ENCODE measurements around the gene SULT2B1.

DNA sequence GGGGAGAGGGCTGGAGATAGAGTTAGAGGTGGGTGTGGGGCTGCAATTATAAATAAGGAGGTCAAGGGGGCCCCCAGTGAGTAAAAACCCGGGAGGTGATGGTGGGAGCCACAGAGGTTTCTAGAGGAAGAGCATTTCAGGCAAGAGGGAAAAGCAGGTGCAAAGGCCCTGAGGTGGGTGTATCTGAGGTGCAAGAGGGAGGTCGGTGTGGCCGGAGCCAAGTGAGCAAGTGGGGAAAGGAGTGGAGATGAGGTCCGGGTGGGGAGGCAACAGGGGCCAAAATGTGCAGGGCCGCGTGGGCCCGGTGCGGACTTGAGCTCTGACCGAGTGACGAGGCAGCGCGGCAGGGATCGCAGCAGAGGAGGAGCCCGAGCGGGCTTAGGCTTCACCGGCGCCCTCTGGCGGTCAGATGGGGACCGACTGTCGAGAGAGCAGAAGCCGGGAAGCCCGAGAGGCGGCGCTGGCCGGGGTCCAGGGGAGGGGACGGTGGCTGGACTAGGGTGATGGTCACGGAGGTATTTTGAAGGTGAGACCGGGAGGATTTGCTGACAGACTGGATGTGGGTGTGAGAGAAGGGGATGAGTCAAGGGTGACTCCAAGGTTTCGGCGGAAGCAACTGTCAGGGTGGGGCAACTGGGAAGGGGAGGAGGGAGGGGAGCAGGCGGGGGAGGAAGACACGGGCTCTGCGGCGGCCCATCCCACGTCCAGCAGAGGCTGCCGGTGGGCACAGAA lies 36.9 kb downstream of the SULT2B1 start:
- TF ChIP-seq TCF12 (IDR thresholded peaks at IDR 0.05; ENCODE audit: low read depth) (no peak), YY1 (IDR thresholded peaks at IDR 0.05; ENCODE audit: low read depth) (no peak), CREB1 (IDR thresholded peaks at IDR 0.05; ENCODE audit: low read depth) (no peak), TAF1 (IDR thresholded peaks at IDR 0.05; ENCODE audit: low read depth) (no peak), EP300 (IDR thresholded peaks at IDR 0.05; ENCODE audit: borderline replicate concordance) (no peak), FOXM1 (IDR thresholded peaks at IDR 0.05; ENCODE audit: borderline replicate concordance, low read depth) (no peak)
- TF ChIP-seq, protein P1, sequence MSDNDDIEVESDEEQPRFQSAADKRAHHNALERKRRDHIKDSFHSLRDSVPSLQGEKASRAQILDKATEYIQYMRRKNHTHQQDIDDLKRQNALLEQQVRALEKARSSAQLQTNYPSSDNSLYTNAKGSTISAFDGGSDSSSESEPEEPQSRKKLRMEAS (IDR thresholded peaks at IDR 0.05): peak; percentile 55; the same call in 1 of the 2 replicates
- TF ChIP-seq, protein P2, sequence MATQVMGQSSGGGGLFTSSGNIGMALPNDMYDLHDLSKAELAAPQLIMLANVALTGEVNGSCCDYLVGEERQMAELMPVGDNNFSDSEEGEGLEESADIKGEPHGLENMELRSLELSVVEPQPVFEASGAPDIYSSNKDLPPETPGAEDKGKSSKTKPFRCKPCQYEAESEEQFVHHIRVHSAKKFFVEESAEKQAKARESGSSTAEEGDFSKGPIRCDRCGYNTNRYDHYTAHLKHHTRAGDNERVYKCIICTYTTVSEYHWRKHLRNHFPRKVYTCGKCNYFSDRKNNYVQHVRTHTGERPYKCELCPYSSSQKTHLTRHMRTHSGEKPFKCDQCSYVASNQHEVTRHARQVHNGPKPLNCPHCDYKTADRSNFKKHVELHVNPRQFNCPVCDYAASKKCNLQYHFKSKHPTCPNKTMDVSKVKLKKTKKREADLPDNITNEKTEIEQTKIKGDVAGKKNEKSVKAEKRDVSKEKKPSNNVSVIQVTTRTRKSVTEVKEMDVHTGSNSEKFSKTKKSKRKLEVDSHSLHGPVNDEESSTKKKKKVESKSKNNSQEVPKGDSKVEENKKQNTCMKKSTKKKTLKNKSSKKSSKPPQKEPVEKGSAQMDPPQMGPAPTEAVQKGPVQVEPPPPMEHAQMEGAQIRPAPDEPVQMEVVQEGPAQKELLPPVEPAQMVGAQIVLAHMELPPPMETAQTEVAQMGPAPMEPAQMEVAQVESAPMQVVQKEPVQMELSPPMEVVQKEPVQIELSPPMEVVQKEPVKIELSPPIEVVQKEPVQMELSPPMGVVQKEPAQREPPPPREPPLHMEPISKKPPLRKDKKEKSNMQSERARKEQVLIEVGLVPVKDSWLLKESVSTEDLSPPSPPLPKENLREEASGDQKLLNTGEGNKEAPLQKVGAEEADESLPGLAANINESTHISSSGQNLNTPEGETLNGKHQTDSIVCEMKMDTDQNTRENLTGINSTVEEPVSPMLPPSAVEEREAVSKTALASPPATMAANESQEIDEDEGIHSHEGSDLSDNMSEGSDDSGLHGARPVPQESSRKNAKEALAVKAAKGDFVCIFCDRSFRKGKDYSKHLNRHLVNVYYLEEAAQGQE (IDR thresholded peaks at IDR 0.05; ENCODE audit: low read depth): no peak

Data from Ishikawa (cell line).